ENCODE measurements around the gene OSBPL10. TPM values are rescaled to one million over a fixed set of nuclear protein-coding genes. Genes with fewer than 3 reads are reported as not detected.

Gene OSBPL10
- total and polyA plus RNA-seq, 2 donors (not counting 1 experiment from before 2014, with no cell fraction given): 88.5 to 310 TPM

DNA sequence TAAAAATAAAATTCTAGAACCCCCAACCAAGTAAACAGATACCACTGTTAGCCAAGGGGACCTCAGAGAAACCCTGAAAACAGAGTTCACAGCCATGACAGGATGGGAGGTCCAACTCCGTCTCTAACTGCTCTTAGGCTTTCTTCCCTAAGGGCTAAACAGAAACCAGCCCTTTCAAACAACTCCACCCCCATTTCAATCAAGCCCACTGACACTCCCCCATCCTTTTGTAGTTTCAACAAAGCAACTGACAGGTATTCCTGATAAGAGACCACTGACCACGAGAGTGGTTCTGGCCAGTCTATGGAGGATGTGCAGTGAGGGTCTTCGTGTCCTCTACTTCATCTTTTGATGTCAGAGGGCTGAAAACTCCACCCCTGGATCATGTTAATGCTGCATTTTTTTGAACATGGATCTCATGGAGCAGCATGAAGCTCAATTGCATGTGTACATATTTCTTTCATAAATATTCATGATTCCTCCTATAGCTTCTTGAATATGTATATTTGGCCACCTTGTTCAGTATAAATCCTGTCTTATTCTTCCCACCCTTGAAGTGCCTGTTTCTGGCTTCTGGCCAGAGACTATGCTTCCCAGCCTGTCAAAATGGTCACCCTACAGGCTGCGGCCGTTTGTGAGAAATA is 222.6 kb downstream of the OSBPL10 start:
- Mint-ChIP-seq H3K9me3 (ENCODE audit: insufficient read depth) (no peaks in the 10 kb centered on the region), H3K27ac (peak overlapping the region; percentile 52), H3K4me1 (peaks cover 69% of the 10 kb centered on the region), H3K4me3 (no peak overlapping the region), H3K27me3 (no peaks in the 10 kb centered on the region)
- POLR2A ChIA-PET: no interaction called here
- H3K36me3 ChIP-seq (replicated peaks in 1 of 2; ENCODE audit: control extremely low read depth in 1 of 2, control insufficient read depth in 1 of 2, extremely low read depth in 1 of 2, insufficient read depth in 2 of 2, low read length in 1 of 2): peaks cover 3 to 12% of the 10 kb centered on the region in 2 experiments
- CTCF ChIA-PET: no interaction called here
- 85% methylated on average over 1 of the region's 5 CpGs for WGBS (ENCODE audit: insufficient coverage)
- H4K20me1 ChIP-seq (ENCODE audit: control insufficient read depth, insufficient read depth, low read length, poor library complexity, severe bottlenecking): peaks cover 20% of the 10 kb centered on the region
- H3K27ac ChIP-seq (ENCODE audit: low read length in 2 of 2): peak overlapping the region in 1 of 2 donors; percentile 47
- intact Hi-C loops (cut with micrococcal nuclease): no loop called here
- peaks cover 19% of the 10 kb centered on the region for H3K79me2 ChIP-seq (ENCODE audit: control insufficient read depth, insufficient read depth, low read length)
- DNase-seq (no peak), ATAC-seq (ENCODE audit: low read depth) (no peak)
- H3K4me3 ChIP-seq (ENCODE audit: control extremely low read depth in 1 of 5, extremely low read depth in 1 of 5, insufficient read depth in 1 of 5, low read depth in 2 of 5, low read length in 4 of 5): no peak overlapping the region
- no peak overlapping the region for H2AFZ ChIP-seq (ENCODE audit: insufficient read depth, low read depth, low read length, poor library complexity, severe bottlenecking)
- no peaks in the 10 kb centered on the region for H3K9me3 ChIP-seq (ENCODE audit: control extremely low read depth in 1 of 3, control insufficient read depth in 2 of 3, insufficient read depth in 1 of 3, low read length in 2 of 3)
- H3K4me1 ChIP-seq (ENCODE audit: control insufficient read depth in 2 of 2, insufficient read depth in 2 of 2, low read length in 2 of 2): peaks cover 23 to 24% of the 10 kb centered on the region in 2 donors
- no peak overlapping the region for H3K4me2 ChIP-seq (replicated peaks; ENCODE audit: low read depth, low read length, poor library complexity, severe bottlenecking)
- H3K9ac ChIP-seq (ENCODE audit: low read length): no peak overlapping the region
- no peaks in the 10 kb centered on the region for H3K27me3 ChIP-seq (replicated peaks in 1 of 4; ENCODE audit: control extremely low read depth in 1 of 4, control insufficient read depth in 3 of 4, insufficient read depth in 4 of 4, low read length in 3 of 4)
- TF ChIP-seq, protein P1, sequence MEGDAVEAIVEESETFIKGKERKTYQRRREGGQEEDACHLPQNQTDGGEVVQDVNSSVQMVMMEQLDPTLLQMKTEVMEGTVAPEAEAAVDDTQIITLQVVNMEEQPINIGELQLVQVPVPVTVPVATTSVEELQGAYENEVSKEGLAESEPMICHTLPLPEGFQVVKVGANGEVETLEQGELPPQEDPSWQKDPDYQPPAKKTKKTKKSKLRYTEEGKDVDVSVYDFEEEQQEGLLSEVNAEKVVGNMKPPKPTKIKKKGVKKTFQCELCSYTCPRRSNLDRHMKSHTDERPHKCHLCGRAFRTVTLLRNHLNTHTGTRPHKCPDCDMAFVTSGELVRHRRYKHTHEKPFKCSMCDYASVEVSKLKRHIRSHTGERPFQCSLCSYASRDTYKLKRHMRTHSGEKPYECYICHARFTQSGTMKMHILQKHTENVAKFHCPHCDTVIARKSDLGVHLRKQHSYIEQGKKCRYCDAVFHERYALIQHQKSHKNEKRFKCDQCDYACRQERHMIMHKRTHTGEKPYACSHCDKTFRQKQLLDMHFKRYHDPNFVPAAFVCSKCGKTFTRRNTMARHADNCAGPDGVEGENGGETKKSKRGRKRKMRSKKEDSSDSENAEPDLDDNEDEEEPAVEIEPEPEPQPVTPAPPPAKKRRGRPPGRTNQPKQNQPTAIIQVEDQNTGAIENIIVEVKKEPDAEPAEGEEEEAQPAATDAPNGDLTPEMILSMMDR (IDR thresholded peaks at IDR 0.05): no peak
- no peak for TF ChIP-seq EZH2 (IDR thresholded peaks at IDR 0.05; ENCODE audit: borderline replicate concordance, insufficient read depth, low read depth, low read length, poor library complexity, severe bottlenecking)

DNA sequence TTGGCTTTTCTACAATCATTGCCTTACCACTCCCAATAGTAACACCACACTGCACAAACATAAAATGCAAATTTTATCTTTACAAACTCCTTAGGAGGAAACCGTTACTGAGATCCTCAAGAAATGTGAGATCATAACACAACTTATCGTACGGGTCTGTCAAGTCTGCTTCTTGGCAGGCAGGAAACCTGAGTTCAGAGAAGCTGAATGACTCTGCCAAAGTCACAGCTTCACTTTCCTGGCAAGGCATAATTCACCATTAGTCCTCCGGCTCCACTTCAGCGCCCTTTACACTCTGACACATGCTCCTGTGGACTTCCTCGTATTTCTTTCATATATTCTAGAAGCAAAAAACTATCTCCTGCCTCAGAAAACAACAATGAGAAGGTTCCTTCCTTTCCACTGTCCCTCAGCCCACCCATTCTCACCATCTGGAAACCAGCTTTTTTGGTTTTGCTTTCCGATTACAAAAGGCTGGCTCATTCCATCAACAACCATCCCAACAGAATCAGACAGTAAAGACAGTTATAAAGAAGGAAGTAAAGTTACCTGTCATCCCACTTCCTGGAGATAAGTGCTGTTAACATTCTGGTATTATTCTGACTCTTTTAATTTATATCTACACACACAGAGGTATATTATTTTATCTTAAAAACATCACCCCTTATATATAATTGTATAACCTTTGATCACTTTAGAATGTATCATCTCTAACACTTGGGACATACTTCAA is 225.0 kb downstream of the OSBPL10 start:
- Histone ChIP-seq H2AFZ (ENCODE audit: insufficient read depth, low read depth, low read length, poor library complexity, severe bottlenecking) (no peak overlapping the region), H3K4me3 (ENCODE audit: control extremely low read depth in 1 of 5, extremely low read depth in 1 of 5, insufficient read depth in 1 of 5, low read depth in 2 of 5, low read length in 4 of 5) (no peak overlapping the region), H3K4me2 (replicated peaks; ENCODE audit: low read depth, low read length, poor library complexity, severe bottlenecking) (peak overlapping the region; percentile 38), H3K27me3 (replicated peaks in 1 of 4; ENCODE audit: control extremely low read depth in 1 of 4, control insufficient read depth in 3 of 4, insufficient read depth in 4 of 4, low read length in 3 of 4) (no peaks in the 10 kb centered on the region), H3K36me3 (replicated peaks in 1 of 2; ENCODE audit: control extremely low read depth in 1 of 2, control insufficient read depth in 1 of 2, extremely low read depth in 1 of 2, insufficient read depth in 2 of 2, low read length in 1 of 2) (peaks cover 3 to 22% of the 10 kb centered on the region in 2 experiments), H4K20me1 (ENCODE audit: control insufficient read depth, insufficient read depth, low read length, poor library complexity, severe bottlenecking) (peaks cover 15% of the 10 kb centered on the region), H3K79me2 (ENCODE audit: control insufficient read depth, insufficient read depth, low read length) (peaks cover 16% of the 10 kb centered on the region), H3K9me3 (ENCODE audit: control extremely low read depth in 1 of 3, control insufficient read depth in 2 of 3, insufficient read depth in 1 of 3, low read length in 2 of 3) (no peaks in the 10 kb centered on the region), H3K4me1 (ENCODE audit: control insufficient read depth in 2 of 2, insufficient read depth in 2 of 2, low read length in 2 of 2) (peaks cover 23 to 24% of the 10 kb centered on the region in 2 donors), H3K9ac (ENCODE audit: low read length) (peak overlapping the region; percentile 2), H3K27ac (ENCODE audit: low read length in 2 of 2) (peak overlapping the region; percentile 36 to 58)
- peak; percentile 26 for DNase-seq
- ATAC-seq (ENCODE audit: low read depth): no peak
- Mint-ChIP-seq H3K4me1 (peaks cover 56% of the 10 kb centered on the region), H3K27me3 (no peaks in the 10 kb centered on the region), H3K9me3 (ENCODE audit: insufficient read depth) (no peaks in the 10 kb centered on the region), H3K4me3 (peak overlapping the region; percentile 36), H3K27ac (peak overlapping the region; percentile 84)
- TF ChIP-seq, protein P1 (IDR thresholded peaks at IDR 0.05): no peak
- TF ChIP-seq EZH2 (IDR thresholded peaks at IDR 0.05; ENCODE audit: borderline replicate concordance, insufficient read depth, low read depth, low read length, poor library complexity, severe bottlenecking): no peak
- POLR2A ChIA-PET: no interaction called here
- intact Hi-C loops (cut with micrococcal nuclease): no loop called here
- 8% methylated on average over 6 of the region's 7 CpGs for WGBS (ENCODE audit: insufficient coverage)
- CTCF ChIA-PET: no interaction called here

All from B cell (primary cell).